K562 treated with DMSO at 1 percent for 24 hours (cell line): ENCODE results near the gene BTBD7. TPM values are rescaled to one million over a fixed set of nuclear protein-coding genes. Genes with fewer than 3 reads are reported as not detected.

Experiments used
- total RNA-seq: library from RNA; unstranded; fragments of 300-600 nt; gene quantifications from 2 replicates; pipeline ENCODE4 v1.2.3, GENCODE V29; 2022; ENCODE audit warnings: low read depth; ENCODE audit not compliant: insufficient read depth

The BTBD7 gene
- 4.1 and 4.9 TPM in 2 replicates for total RNA-seq

GRCh38 chr14:93332853-93333630, at the start of gene BTBD7:
Gene BTBD7 (minus strand): TSS chr14:93333036. CDS start chr14:93296051, 36,985 bp downstream.

DNA sequence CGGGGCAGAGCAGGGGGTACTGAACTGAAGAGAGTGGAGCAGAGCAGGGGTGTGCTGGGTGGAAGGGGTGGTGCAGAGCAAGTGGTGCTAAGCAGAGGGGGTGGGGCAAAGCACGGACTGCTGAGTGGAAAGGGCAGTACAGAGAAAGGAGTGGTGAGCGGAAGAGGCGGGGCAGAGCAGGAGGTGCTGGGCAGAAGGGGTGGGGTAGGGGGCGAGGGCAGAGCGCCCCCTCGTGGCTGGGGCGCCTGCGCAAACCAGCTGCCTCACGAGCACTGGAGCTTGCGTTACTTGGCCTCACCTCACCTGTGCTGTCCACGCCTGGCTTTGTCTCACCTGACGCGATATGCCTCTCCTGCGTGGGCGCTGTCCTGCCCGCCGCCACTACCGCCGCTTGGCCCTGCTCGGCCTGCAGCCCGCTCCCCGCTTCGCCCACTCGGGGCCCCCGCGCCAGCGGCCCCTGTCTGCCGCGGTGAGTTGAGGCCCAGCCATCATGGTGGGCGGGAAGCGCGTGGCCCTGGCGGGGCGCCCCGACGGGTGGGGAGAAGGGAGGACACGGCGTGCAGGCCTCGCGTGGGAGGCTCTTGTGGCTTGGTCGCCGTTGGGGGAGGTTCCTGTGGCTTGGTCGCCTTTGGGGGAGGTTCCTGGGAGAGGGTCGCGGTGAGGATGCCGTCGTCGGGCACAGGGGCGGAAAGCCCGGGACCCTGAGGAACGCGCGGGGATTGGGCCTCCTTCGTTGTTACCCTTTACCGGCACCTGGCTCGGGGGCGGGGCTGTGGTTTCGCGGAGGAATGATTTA, 14.3 kb upstream of the BTBD7 start, which contains the start of gene COX8C:
COX8C (plus strand) TSS at position 257 of the 796 bp plus-strand sequence; CDS start at position 344, 87 bp downstream.

GRCh38 chr14:93206793-93207467, 125.9 kb downstream of the BTBD7 start, which contains the start of the genes GON7 and UBR7:
Gene GON7 (minus strand): TSS chr14:93207065. CDS start chr14:93207037, 28 bp downstream.
Gene UBR7 (plus strand): TSS chr14:93207256. CDS start chr14:93207292, 36 bp downstream.

Other genes with a start within 250 kb of the BTBD7 start
- gene ITPK1, start 217.1 kb downstream of the BTBD7 start, total RNA-seq: 24.2 and 27.3 TPM in 2 replicates
- gene MOAP1, start 148.1 kb downstream of the BTBD7 start, total RNA-seq: 15.3 and 16.4 TPM in 2 replicates
- 19.8 and 23.5 TPM in 2 replicates for gene LYSET, start 147.7 kb downstream of the BTBD7 start, total RNA-seq
- gene GON7, start 126.0 kb downstream of the BTBD7 start, total RNA-seq: 7.8 and 13.3 TPM in 2 replicates
- gene UBR7, start 125.8 kb downstream of the BTBD7 start, total RNA-seq: 23.6 and 25.4 TPM in 2 replicates
- not detected in 2 replicates for gene COX8C, start 14.1 kb upstream of the BTBD7 start, total RNA-seq
- 0.08 TPM in 1 of 2 replicates, not detected in the other for gene UNC79, start 97.9 kb upstream of the BTBD7 start, total RNA-seq